Subcutaneous adipose tissue (tissue), 4 donors: ENCODE data around the gene MTMR6. TPM values are rescaled to one million over a fixed set of nuclear protein-coding genes. Genes with fewer than 3 reads are reported as not detected.

ENCODE experiments used
- CTCF ChIP-seq: fragments of 450-650 bp; IDR thresholded peaks from one replicate; pipeline ENCODE4 v1.5.1; 2016; ENCODE audit warnings: low read depth, mild to moderate bottlenecking, control low read depth, antibody characterized with exemption, moderate library complexity
- total RNA-seq, 4 donors: library from RNA; depleted of rRNA; stranded (reverse); fragments of >200 nt; gene quantifications; one replicate each; pipeline ENCODE4 v1.1.0, GENCODE V29; 2016

Gene MTMR6
- 10 to 100 TPM; 13.9 to 29.6 (median 23.1) TPM for total RNA-seq

GRCh38 chr13:25286969-25287961 lies at the start of gene MTMR6:
TSS of gene MTMR6 (minus strand) at chr13:25287488. CDS start at chr13:25287247, 241 bp downstream.
- TF ChIP-seq CTCF = no peak

- no peak for TF ChIP-seq CTCF
Observed at GRCh38 chr13:25335856-25336255, 48.6 kb upstream of the MTMR6 start.

- TF ChIP-seq CTCF = no peak
Observed at GRCh38 chr13:25330541-25330940, 43.3 kb upstream of the MTMR6 start.

GRCh38 chr13:25329706-25330105 lies 42.4 kb upstream of the MTMR6 start:
- TF ChIP-seq CTCF = no peak

- TF ChIP-seq CTCF = no peak
Observed at GRCh38 chr13:25324100-25324499, 36.8 kb upstream of the MTMR6 start.

- no peak for TF ChIP-seq CTCF
Observed at GRCh38 chr13:25319771-25320170, 32.5 kb upstream of the MTMR6 start.

GRCh38 chr13:25310891-25311290 lies 23.6 kb upstream of the MTMR6 start:
- no peak for TF ChIP-seq CTCF
